Keratinocyte (primary cell): Measurements from ENCODE around the gene SPON1.
"Not testable (repeated sequence)": the region's sequence is repeated elsewhere in the genome, so short reads cannot be mapped to it uniquely, and the experiment has no call there.

ENCODE experiments used
- CTCF ChIP-seq, 3 experiments: IDR thresholded peaks in 1 of 3; conservative IDR thresholded peaks in 1 of 3; optimal IDR thresholded peaks in 1 of 3; 2 replicates in 2 of 3; 3 replicates in 1 of 3; pipeline versions ENCODE3 to v1.5.1; 2011; ENCODE audit warnings: low read length in 3 of 3, mild to moderate bottlenecking in 3 of 3, moderate library complexity in 2 of 3, control low read depth in 1 of 3, inconsistent platforms in 1 of 3; ENCODE audit not compliant: insufficient read depth in 2 of 3; ENCODE audit errors: extremely low read depth in 1 of 3
- EZH2 ChIP-seq: IDR thresholded peaks from one replicate; pipeline ENCODE4 v1.6.1; 2012; ENCODE audit warnings: inconsistent platforms, mild to moderate bottlenecking, low read length, moderate library complexity

GRCh38 chr11:13937154-13937553, 25.4 kb upstream of the SPON1 start:
- TF ChIP-seq CTCF (optimal IDR thresholded peaks at IDR 0.05 in 1 of 3, IDR thresholded peaks at IDR 0.05 in 1 of 3, conservative IDR thresholded peaks at IDR 0.05 in 1 of 3; ENCODE audit: extremely low read depth in 1 of 3, insufficient read depth in 2 of 3, low read length in 3 of 3); EZH2: not testable (repeated sequence)
